K562 (cell line): ENCODE data around the gene DLGAP5. TPM values are rescaled to one million over a fixed set of nuclear protein-coding genes. Genes with fewer than 3 reads are reported as not detected.

Experiments
- CC2D1A ChIP-seq: fragments of 450-650 bp; IDR thresholded peaks from 2 replicates; pipeline ENCODE4 v1.6.1; 2017; ENCODE audit warnings: mild to moderate bottlenecking
- DIDO1 ChIP-seq: fragments of 450-650 bp; IDR thresholded peaks from 2 replicates; pipeline ENCODE4 v1.6.1; 2016; ENCODE audit warnings: low read depth, missing biosample characterization, missing genetic modification characterization
- ETV1 ChIP-seq: fragments of 450-650 bp; conservative IDR thresholded peaks from 2 replicates; pipeline ENCODE4 v1.6.1; 2016; ENCODE audit warnings: missing genetic modification characterization, control low read depth, low read depth, missing compliant biosample characterization
- FOSL1 ChIP-seq: fragments of 200-800 bp; sonication (Bioruptor generic); conservative IDR thresholded peaks from 2 replicates; pipeline ENCODE4 v1.6.1; 2016; ENCODE audit warnings: missing genetic modification characterization, missing compliant biosample characterization
- HDAC8 ChIP-seq: fragments of 450-650 bp; IDR thresholded peaks from 2 replicates; pipeline ENCODE4 v1.6.1; 2016; ENCODE audit warnings: mild to moderate bottlenecking, missing genetic modification characterization, moderate library complexity, missing compliant biosample characterization
- HDGF ChIP-seq: fragments of 450-650 bp; IDR thresholded peaks from 2 replicates; pipeline ENCODE4 v1.6.1; 2016
- NR2C1 ChIP-seq, 2 experiments: fragments of 450-650 bp; IDR thresholded peaks; 2 replicates each; pipeline ENCODE4 v1.6.1; 2017; ENCODE audit warnings: mild to moderate bottlenecking in 2 of 2, antibody characterized with exemption in 1 of 2, inconsistent platforms in 1 of 2, missing compliant biosample characterization in 1 of 2, missing genetic modification characterization in 1 of 2
- PREB ChIP-seq: sonication (generic); formaldehyde crosslinking; IDR thresholded peaks from 2 replicates; pipeline ENCODE4 v1.8.1; 2023; ENCODE audit warnings: mild to moderate bottlenecking, missing genetic modification reagents
- TEAD1 ChIP-seq, 2 experiments: fragments of 450-650 bp in 1 of 2; sonication (generic) in 1 of 2; formaldehyde crosslinking; IDR thresholded peaks; 2 replicates each; pipeline versions ENCODE4 v1.4.0 to v1.8.0; 2020 to 2022; ENCODE audit warnings: mild to moderate bottlenecking in 2 of 2, missing genetic modification reagents in 1 of 2
- THAP12 ChIP-seq: fragments of 250-450 bp; sonication (Bioruptor Pico); IDR thresholded peaks from 2 replicates; pipeline ENCODE4 v1.9.0; 2021; ENCODE audit warnings: mild to moderate bottlenecking, inconsistent platforms
- ZBTB7A ChIP-seq: IDR thresholded peaks from 2 replicates; pipeline ENCODE4 v1.6.1; 2011; ENCODE audit warnings: low read depth, mild to moderate bottlenecking, low read length, moderate library complexity, borderline replicate concordance; ENCODE audit not compliant: control insufficient read depth
- ZNF212 ChIP-seq: fragments of 450-650 bp; formaldehyde crosslinking; IDR thresholded peaks from 2 replicates; pipeline ENCODE4 v1.4.0; 2020; ENCODE audit warnings: mild to moderate bottlenecking
- ZNF263 ChIP-seq: sonication (generic); formaldehyde crosslinking; IDR thresholded peaks from 2 replicates; pipeline ENCODE4 v1.8.0; 2022; ENCODE audit warnings: mild to moderate bottlenecking, missing genetic modification reagents, borderline replicate concordance
- polyA plus RNA-seq, 8 experiments: library from polyadenylated mRNA; depleted of rRNA in 4 of 8; stranded (reverse) in 5 of 8; unstranded in 3 of 8; fragments of >200 nt; fragmentation: Nextera tagmentation in 2 of 8; fragmentation: Illumina TruSeq in 1 of 8; extraction: Ambion mirVana in 2 of 8; extraction: Trizol in 1 of 8; gene quantifications; 2 replicates each; pipeline versions ENCODE4 v1.2.1 to v1.2.3, GENCODE V29; 2011 to 2014; ENCODE audit warnings: inconsistent platforms in 1 of 8, missing spikeins in 1 of 8
- total RNA-seq, 7 experiments: library from RNA; depleted of rRNA in 6 of 7; stranded (reverse); fragments of >200 nt in 6 of 7; fragmentation: Illumina TruSeq in 2 of 7; extraction: Trizol in 2 of 7; gene quantifications; 2 replicates each; pipeline versions ENCODE4 v1.2.1 to v1.2.3, GENCODE V29; 2011 to 2021; ENCODE audit warnings: low replicate concordance in 1 of 7

Gene DLGAP5
- total and polyA plus RNA-seq, 9 of the 15 experiments (the other 6 are each of a cell fraction or from before 2014, with no cell fraction given), result 39.1 to 80.0 (median 59.9) TPM

GRCh38 chr14:55107766-55108554 is 83.4 kb downstream of the DLGAP5 start (continued):
- TF ChIP-seq FOSL1 (peak; percentile 99), ZNF212 (CRISPR knock-in tag) (no peak), NR2C1 (IDR thresholded peaks at IDR 0.05) (no peak), NR2C1 (tag; IDR thresholded peaks at IDR 0.05) (peak; percentile 57), CC2D1A (0 out of 2 replicates have a peak, but pooled peaks have one; percentile 21), HDAC8 (tag) (peak; percentile 89; the same call in 1 of the 2 replicates), ETV1 (0 out of 2 replicates have a peak, but pooled peaks have one; percentile 58), TEAD1 (CRISPR knock-in tag; IDR thresholded peaks at IDR 0.05) (peak in 1 of 2 experiments; percentile 51; a peak in 1 of 4 replicates), ZBTB7A (no peak; the same call in 1 of the 2 replicates), DIDO1 (tag) (0 out of 2 replicates have a peak, but pooled peaks have one; percentile 19), PREB (CRISPR knock-in tag) (no peak), HDGF (no peak), ZNF263 (CRISPR knock-in tag) (peak; percentile 48; the same call in 1 of the 2 replicates), THAP12 (CRISPR knock-in tag) (no peak)
